CD4-positive, alpha-beta T cell treated with Interleukin-4 for 4 hours (primary cell): ENCODE data around the gene ZNF169.
"Not testable (repeated sequence)": the region's sequence is repeated elsewhere in the genome, so short reads cannot be mapped to it uniquely, and the experiment has no call there.

Experiments
- DNase-seq: peaks from one replicate; pipeline ENCODE4 v3.0.0-alpha.2; 2020

ZNF169 gene

DNA sequence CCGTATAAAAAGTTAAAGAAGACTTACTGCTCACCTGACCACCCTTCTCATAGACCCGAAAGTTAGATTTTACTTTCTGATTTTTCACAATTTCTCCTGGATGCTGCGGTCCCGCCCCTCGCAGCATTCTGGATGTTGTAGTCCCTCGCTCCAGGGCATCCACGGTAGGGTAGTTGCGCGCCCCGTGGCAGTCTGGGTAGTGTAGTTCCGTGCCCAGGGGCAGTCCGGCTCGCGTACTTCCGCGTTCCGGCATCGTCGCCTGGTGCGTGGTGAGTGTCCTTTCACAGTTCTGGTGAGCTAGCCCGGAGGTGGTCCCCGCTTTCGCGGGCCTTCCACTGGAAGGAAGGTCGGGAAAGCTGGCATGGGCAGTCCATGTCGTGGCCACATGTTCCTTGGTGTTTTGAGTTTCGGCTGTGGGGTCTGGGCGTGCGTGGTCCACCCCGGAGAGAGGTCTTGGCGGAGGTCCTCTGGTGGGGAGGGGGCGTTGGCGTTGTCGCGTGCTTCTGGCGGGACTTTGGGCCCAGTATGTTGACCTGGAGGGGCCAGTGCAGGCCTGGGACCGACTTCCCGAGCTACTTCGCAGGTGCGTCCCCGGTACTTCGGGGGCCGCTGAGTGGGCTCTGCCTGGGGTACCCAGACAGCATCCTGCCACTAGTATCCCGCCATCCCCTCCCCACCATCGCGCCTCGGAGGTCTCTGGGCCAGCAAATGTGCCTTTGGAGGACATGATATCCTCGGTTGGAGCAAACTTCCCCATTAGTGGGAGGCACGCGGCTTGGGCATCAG, at the start of gene ZNF169:
Gene ZNF169, plus strand, starts transcription at position 222 of the 786 bp plus-strand sequence. CDS start 19,515 bp downstream, outside the sequence.
- DNase-seq: peak; percentile 87

GRCh38 chr9:94210616-94211603, 48.2 kb upstream of the ZNF169 start:
- no peak for DNase-seq

- no peak for DNase-seq
Observed at GRCh38 chr9:94212091-94212490, 47.0 kb upstream of the ZNF169 start.

GRCh38 chr9:94212531-94212930, 46.6 kb upstream of the ZNF169 start:
- DNase-seq: no peak

GRCh38 chr9:94213511-94214124, 45.5 kb upstream of the ZNF169 start:
- DNase-seq: peak; percentile 77

DNA sequence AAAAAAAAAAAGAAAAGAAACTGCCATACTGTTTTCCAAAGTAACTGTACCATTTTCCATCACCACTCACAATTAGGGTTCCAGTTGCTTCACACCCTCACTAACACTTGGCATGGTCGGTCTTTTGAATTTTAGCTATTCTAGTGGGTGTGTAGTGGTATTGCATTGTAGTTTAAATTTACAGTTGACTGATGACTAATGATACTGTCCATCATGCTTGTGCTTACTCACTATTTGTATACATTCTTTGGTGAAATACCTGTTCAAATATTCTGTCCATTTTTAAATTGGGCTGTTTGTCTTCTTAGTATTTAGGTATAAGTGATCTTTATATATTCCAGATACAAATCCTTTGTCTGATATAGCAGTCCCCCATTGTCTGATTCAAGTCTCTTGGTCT, 36.2 kb upstream of the ZNF169 start:
- no peak for DNase-seq

DNA sequence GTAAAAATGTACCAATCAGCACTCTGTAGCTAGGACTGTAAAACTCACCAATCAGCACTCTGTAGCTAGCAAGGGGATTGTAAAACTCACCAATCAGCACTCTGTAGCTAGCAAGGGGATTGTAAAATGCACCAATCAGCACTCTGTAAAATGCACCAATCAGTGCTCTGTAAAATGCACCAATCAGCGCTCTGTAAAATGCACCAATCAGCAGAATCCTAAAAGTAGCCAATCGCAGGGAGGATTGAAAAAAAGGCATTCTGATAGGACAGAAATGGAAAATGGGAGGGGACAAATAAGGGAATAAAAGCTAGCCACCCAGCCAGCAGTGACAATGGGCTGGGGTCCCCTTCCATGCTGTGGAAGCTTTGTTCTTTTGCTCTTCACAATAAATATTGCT, 33.7 kb upstream of the ZNF169 start:
- not testable (repeated sequence) for DNase-seq

DNA sequence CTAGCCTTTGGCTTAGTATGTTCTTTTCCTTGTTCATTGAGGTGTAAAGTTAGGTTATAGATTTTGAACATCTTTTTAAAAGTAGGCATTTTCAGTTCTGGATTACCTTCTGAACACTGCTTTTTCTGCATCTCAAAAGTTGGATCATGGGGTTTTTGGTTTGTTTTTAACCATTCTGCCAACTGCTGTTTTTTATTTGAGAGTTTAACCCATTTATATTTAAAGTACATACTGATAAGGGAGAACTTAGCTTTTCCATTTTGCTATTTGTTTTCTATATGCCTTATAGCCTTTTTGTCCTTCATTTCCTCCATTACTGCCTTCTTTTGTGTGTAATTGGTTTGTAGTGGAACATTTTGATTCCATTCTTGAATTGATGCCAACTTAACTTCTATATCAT, 30.5 kb upstream of the ZNF169 start:
- DNase-seq: no peak

- no peak for DNase-seq
Observed at GRCh38 chr9:94232428-94232827, 26.7 kb upstream of the ZNF169 start.

DNA sequence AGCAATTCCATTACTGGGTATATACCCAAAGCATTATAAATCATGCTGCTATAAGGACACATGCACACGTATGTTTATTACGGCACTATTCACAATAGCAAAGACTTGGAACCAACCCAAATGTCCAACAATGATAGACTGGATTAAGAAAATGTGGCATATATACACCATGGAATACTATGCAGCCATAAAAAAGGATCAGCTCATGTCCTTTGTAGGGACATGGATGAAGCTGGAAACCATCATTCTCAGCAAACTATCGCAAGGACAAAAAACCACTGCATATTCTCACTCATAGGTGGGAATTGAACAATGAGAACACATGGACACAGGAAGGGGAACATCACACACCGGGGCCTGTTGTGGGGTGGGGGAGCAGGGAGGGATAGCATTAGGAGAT, 18.0 kb upstream of the ZNF169 start:
- DNase-seq: not testable (repeated sequence)

DNA sequence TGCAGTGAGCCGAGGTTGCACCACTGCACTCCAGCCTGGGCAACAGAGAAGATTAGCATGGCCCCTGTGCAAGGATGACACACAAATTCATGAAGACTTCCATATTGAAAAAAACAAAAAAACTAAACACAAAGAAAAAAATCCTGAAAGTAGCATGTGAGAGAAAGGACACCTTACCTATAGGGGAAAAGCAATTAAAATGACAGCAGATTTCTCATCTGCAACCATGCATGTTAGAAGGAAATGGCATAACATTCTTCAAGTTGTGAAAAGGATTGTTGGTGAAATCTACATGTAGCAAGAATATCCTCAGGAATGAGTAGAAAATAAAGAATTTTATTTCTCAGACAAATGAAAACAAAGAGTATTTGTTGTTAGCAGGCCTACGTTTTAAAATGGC, 13.4 kb upstream of the ZNF169 start:
- no peak for DNase-seq

DNA sequence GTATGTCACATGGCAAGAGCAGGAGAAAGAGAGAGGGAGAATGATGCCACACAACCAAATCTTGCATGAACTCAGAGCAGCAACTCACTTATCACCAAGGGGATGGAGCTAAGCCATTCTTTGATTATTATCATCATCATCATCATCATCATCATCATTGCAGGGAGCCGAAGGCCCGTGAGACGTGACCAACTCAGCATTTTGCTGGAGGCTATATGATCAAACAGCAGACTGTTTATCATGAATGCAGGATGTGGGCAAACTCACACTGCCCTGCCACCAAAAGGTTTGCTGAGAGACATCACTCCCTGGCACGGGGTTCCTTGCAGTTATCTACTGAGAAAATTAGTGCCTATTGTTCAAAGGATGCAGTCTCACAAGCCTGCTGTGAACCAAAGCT, 8.6 kb upstream of the ZNF169 start:
- peak; percentile 11 for DNase-seq

DNA sequence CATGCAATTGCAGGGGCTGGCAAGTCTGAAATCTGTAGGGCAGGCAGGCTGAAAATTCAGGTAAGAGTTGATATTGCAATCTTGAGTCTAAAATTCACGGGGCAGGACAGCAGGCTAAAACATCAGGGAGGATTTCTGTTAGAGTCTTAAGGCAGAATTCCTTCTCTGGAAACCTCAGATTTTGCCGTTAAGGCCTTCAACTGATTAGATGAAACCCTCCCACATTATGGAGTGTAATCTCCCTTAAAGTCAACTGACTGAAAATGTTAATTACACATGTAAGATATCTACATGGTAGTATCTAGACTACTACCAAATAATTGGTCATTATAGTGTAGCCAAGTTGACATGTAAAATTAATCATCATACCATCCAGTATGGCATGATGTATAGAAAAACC, 3.1 kb upstream of the ZNF169 start:
- DNase-seq: no peak

- DNase-seq: not testable (repeated sequence)
Observed at GRCh38 chr9:94265626-94266402, 6.7 kb downstream of the ZNF169 start.

DNA sequence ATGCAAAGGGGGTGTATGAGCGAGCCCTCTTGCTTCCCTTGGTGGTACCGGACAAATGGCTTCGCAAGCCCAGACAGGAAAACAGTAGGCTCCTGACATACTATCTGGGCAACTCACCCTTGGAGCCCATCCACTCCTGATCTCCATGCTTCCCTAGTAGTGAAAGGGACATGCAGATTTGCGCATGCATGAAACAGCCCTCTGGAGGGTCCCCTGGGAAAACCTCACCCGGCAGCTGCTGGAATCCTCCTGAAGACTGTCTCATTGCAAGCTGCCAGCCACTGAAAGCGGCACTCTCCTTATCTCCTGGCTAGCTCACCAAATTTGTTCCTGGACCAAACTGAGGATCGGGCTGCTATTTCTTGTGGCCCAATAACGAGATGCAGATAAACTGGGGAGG, 10.2 kb downstream of the ZNF169 start:
- DNase-seq: no peak

DNA sequence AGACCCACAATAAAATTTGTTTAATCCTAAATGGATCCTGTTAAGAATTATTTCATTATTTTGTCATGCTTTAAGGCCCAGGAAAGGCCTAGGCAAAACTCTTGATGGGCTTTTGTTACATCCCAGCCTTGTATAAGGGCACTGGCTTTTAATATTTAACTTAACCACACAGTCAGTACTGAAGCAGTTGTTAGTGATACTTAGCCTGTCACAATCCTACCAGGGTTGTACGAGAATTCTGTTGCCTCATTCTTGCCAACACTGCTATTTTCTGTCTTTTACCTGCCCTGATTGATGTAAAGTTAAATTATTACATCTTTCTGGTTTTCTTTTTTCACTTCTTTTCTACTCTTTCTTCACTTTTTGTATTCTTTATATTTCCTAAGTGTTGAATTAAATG, 10.9 kb downstream of the ZNF169 start:
- no peak for DNase-seq

DNA sequence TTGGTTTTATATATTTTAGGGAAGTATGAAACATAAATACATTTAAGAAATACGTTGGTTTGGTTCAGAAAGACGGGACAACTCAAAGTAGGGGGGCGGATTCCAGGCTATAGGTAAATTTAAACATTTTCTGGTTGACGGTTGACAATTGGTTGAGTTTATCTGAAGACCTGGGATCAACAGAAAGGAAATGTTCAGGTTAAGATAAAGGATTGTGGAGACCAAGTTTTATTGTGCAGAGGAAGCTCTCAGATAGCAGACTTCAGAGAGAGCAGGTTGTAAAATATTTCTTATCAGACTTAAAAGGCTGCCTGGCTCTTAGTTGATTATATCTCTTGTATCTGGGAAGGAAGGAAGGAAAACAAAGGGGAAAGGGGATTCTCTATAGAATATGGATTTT, 17.9 kb downstream of the ZNF169 start:
- DNase-seq: not testable (repeated sequence)

GRCh38 chr9:94277885-94278536, 18.9 kb downstream of the ZNF169 start:
- no peak for DNase-seq

DNA sequence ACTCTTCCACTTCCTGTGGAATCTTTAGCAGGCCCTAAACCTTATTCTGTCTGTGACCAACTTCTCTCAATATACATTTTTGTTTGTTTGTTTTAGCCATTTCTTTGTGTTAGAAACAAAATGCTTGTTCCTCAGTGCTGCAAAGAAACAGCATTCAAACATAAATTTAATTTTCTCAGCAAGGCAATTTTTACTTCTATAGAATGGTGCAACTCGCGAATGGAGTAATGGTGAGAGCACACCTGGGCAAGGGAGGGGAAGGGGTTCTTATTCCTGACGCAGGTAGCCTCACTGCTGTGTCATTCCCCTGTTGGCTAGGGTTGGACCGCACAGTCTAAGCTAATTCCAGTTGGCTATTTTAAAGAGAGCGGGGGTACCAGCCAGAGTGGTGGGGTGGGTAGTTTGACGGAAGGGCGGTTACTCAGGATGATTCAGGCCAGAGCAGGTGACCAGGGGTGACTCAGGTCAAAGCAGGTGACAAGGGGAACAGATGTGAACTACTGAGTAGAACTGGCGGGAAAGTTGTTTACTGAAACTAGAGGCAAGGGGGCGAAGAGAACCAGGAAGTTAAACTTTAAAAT, 21.4 kb downstream of the ZNF169 start:
- DNase-seq: no peak

DNA sequence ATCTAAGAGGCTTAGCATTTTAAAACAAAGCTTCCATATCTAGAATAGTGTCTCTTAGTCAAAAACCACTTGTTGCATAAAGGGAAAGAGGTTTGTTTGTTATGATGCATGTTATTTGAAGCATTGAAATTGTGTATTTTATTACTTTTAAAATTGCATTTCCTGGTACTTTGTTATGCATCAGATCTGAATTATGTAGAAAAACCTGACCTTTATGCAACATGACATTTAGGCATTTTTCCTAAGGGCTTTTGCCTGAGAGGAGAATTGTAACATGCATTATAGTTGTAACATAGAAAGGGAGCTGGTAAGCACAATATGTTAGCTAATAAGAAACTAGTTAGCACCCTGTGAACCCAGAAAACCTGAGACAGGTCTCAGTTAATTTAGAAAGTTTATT, 22.0 kb downstream of the ZNF169 start:
- DNase-seq: no peak

GRCh38 chr9:94286116-94286515, 27.0 kb downstream of the ZNF169 start:
- DNase-seq: no peak
